ENCODE data around the gene OR10A6.

OR10A6 gene, protein sequence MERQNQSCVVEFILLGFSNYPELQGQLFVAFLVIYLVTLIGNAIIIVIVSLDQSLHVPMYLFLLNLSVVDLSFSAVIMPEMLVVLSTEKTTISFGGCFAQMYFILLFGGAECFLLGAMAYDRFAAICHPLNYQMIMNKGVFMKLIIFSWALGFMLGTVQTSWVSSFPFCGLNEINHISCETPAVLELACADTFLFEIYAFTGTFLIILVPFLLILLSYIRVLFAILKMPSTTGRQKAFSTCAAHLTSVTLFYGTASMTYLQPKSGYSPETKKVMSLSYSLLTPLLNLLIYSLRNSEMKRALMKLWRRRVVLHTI

DNA sequence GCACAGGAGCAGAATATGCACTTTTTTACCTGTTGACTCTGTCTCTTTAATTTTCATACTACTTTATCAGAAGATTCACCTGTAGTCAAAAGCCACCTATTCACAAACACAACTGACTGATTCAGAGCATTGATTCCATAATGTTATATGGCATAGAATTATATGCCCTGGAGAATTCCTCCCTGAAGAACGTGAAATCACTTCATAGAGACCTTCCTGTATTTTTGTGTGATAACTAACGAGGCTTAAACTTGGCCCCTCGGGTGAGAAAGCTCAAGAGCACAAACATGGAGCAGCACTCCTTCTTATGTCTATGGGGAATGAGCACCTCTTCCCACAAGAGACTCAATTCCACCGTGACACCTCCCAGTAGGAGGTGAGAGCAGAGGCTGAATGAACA lies at the start of gene OR10A6:
Gene OR10A6, minus strand, starts transcription at position 101 of the 400 bp plus-strand sequence. CDS start 2,606 bp downstream, outside the sequence.
- no peak for DNase-seq (ENCODE audit: low read depth)

DNA sequence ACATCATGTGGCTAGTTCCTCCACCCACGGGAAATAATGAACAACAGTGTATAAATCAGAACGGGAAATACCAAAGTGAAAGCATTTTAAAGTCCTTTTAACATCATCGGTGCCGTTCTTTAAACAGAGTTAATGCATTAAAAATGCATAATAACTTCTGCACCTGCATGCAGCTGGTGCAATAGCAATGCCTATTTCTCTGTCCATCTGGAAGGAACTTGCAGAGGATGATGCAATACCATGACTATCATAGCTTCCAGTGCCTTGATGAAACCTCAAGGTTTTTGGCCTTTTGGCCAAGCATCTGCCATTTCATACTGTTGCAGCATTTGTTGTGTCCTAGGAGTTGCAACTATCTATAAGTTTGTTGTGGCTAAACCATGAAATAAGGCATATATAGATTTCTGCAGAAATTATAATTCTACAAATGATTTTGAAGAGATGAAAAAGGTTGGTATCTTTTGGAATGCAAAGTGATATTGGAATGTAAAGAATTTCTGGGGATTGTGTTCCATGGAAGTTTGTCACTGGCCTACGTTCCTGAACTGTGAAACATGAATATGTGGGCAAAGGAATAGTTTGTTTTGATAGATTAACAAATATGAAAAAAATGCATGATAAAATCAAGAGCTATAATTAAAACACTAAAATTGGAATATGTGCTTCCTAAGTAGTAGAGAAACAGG lies 46.3 kb upstream of the OR10A6 start:
- peak; percentile 94 for DNase-seq (ENCODE audit: low read depth)

DNA sequence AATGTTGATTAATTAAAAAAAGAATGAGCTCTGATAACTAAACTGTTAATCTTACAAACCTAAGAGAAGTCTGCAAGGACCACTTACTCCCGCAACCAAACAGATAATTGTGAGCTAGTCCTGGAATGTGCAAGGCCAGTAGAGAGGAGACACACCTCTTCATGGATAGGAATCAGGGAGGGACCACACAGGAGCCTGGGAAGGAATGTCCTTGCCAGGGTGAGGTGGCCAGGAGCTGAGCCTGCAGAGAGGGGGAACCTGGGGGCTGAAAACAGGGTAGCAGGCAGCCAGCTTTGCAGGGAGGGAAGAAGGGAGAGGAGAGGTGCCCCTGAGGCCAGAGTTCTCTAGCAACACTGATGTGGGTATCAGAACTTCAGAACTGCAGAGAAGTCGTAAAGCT lies 43.6 kb upstream of the OR10A6 start:
- no peak for DNase-seq (ENCODE audit: low read depth)

DNA sequence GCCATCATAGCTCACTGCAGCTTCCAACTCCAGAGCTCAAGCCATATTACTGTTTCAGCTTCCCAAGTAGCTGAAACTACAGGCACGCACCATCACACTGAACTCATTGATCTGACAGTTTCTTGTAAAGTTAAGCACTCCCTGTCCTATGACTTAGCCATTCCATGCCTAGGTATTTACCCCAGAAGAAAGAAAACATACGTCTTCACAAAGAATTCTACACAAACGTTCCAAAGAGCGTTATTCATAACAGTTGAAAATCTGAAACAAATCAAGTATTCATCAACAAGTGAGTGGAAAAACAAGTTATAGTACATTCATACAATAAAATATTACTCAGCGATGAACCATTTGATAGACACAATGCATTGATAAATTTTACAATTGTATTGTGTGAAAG lies 41.9 kb upstream of the OR10A6 start:
- DNase-seq (ENCODE audit: low read depth) = peak; percentile 14

DNA sequence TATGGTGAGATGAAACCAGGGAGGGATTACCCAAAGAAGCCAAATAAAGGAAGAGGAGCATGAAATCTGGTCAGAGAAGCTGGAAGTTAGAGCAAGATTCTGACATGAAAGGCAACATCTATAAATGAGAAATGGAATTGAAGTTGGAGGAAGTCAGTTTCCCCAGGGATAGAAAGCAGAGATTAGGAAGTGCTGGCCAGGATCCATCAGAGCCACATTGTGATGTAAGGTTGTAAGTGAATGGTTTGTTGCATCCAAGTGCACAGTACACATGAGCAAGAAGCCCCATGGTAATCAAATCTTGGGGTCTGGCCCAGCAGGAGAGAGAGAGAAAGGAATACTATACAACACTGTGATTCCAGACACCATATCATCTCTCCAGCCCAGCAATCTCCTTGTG lies 40.8 kb upstream of the OR10A6 start:
- no peak for DNase-seq (ENCODE audit: low read depth)

DNA sequence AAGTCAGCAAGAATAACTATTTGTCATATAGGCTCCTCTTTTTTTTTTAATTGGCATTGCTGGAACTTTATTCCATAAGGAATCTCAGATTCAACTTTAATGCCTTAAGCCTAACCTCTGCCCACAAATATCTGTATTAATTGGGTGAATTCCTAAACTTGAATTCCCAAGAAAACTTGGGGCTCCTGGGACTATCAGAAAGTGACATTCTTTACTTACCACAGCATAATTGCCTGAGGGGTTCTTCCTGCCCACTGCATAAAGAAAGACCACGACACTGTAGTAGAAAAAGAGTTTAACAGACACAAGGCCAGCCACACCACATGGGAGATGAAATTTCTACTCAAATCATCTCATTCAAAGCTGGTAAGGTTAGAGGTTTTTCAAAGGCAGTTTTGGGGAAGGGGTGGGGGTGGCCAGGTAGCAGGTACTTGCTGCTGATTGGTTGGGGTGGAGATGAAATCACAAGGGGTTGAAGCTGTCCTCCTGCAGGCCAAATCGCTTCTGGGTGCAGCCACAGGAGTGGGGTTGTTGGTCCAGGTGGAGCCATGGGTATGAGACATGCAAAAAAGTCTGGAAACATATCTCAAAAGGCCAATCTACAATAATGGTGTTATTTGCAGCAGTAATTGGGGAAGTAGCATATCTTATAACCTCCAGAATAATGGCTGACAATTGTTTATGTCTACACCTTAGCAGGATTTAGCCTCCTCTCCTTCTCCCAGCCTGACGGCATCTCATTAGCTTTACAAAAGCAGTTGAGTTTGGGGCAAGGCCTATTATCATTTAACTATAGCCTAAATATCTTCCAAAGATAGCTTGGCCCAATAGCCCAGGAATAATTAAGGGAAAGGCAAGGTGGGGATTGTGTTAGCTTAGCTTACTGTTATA lies 38.9 kb upstream of the OR10A6 start:
- no peak for DNase-seq (ENCODE audit: low read depth)

DNA sequence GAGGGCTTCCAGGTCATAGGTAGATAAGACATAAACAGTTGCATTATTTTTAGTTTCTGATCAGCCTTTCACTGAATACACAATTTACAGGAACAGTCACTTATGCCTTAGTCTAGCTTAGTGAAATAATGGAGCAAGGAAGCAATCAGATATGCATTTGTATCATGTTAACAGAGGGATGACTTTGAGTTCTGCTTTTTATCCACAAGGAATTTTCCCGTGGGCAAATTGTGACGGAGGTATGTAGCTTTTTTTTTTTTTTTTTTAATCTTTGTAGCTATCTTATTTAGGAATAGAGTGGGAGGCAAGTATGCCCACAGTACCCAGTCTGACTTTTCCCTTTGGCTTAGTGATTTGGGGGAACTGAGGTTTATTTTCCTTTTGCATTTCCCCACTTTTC lies 37.6 kb upstream of the OR10A6 start:
- DNase-seq (ENCODE audit: low read depth) = no peak

DNA sequence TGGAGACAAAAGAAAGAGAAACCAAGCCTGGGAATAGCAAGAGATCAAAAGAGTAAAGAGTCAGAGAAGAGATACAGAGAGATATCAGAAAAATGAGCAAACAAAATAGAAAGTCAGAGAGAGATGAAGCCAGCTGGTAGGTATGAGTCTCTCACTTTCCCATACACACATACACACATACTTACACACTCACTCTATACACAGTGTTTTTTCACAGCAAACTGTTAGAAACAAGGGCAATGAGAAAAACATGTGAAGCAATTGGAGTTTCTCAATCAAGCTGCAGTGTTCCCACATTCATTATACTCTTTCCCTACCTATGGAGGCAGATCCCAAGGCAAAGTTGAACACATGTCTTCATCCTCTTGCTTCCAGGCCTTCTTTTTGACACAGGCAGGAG lies 36.8 kb upstream of the OR10A6 start:
- DNase-seq (ENCODE audit: low read depth) = peak; percentile 14

DNA sequence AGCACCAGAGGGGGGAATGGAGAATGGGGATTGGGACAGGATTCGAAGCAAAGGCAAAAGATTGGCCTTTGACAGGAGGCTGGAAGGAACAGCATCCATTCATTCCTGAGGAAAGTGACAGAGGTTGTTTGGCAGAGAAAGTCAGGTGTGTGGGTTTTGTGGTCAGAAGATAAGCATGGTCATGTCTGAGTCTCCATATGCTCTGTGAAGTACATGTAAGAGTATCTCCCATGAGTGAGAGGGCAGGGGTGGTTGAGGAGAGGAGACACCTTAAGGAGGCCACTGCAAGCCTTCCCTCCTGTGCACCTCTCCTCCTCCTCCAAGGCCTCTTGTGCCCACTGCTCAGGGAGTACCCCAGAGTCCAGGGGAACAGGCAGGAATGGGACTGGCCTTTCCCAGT lies 36.0 kb upstream of the OR10A6 start:
- DNase-seq (ENCODE audit: low read depth) = peak; percentile 6

DNA sequence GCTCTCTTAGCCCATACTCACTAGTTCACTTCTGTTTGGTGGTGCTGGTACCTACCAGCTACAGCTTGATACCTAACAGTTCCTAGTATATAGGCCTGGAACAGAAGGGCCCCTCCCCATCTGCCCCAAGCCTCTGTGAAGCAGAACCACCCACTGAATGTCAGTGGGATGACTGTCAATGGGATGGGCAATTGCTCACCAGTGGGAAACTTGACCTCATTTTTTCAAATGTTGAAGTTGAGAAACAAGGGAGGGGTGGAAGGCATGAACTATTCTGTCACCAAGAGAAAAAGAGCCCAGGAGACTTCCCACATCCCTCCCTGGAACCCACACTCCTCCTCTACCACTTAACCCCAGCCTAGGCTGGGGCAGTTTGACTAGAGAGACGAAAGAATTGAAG lies 34.3 kb upstream of the OR10A6 start, which contains the start of gene NLRP10:
Gene NLRP10, minus strand, starts transcription at position 62 of the 400 bp plus-strand sequence. CDS start 1,952 bp downstream, outside the sequence.
- peak; percentile 55 for DNase-seq (ENCODE audit: low read depth)

DNA sequence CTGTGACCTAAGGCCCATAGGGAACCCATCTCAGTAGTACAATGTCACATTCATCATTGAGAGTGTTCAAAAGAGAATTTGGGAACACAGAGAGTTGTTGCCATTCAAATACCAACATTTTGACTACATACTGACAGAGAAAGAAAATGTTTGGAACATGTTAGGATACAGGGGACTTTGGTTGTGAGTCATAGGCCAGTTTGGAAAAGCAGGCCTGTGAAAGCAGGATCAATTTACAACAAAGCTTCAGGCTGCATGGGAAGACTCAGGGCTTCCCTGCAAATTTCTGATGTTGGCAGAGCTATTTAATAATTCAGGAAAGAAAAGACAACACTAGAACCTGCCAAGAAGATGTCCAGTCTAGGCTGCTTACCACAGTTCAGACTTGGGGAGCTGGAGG lies 33.8 kb upstream of the OR10A6 start:
- peak; percentile 34 for DNase-seq (ENCODE audit: low read depth)

DNA sequence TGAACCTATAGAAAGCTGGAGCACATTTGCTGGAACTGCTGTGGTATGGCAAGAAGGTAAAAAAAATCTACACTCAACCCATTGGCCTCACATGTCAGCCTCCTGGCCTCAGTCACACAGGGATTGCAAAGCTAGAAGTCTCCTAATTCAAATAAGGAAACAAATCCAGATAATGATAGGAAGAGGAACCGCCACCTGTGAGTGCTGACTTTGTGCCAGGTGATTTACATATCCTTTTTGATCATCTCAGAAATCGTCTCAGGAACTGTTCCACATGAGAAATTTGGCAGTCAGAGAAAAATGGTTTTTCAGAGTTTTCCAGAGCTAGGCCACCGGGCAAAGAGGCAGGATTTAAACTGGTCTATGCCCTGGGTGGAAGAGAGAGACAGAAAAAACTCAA lies 33.2 kb upstream of the OR10A6 start:
- no peak for DNase-seq (ENCODE audit: low read depth)

DNA sequence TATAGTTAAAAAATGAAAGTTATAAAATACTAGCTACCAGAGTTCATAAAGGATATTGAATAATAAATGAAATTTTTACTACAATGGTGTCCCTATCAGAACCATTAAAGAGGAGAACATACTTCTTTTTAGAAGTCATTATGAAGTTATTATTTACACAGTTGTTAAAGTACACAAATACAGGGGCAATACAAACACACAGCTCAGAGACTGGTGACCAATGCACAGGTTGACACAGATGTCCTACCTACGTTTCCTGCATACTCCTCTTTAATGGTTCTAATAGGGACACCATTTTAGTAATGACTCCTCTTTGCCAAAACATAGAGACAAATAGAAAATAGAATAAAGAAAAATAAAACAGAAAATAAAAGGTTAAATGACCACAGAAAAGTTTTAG lies 24.1 kb upstream of the OR10A6 start:
- no peak for DNase-seq (ENCODE audit: low read depth)

DNA sequence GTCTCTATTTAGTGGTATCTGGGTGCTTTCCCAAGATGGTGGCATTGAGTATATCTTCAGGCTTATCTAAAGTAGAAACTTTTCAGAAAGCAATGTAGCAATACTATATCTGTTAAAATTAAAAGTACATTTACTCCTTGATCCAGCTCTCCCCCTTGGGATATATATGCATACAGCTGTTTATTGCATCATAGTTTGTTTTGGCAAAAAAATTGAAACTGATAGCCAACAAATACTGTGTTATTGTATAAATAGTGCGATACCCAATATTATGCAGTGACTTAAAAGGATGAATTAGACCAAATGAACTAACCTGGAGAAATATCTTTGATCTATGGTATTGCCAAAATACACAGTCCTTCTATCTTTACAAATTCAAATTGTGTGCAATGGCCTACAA lies 18.9 kb upstream of the OR10A6 start:
- DNase-seq (ENCODE audit: low read depth) = no peak

DNA sequence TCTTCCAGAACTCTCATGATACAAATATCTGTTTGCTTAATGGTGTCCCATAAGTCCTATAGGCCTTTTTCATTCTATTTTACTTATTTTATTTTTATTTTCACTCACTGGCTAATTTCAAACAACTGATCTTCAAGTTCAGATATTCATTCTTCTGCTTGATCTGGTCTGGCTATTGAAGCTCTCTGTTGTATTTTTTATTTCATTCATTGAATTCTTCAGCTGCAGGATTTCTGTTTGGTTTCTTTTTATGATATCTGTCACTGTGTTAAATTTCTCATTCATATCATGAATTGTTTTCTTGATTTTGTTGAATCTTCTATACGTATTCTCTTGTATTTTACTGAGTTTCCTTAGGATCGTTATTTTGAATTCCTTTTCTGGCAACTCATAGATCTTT lies 13.1 kb upstream of the OR10A6 start:
- no peak for DNase-seq (ENCODE audit: low read depth)

DNA sequence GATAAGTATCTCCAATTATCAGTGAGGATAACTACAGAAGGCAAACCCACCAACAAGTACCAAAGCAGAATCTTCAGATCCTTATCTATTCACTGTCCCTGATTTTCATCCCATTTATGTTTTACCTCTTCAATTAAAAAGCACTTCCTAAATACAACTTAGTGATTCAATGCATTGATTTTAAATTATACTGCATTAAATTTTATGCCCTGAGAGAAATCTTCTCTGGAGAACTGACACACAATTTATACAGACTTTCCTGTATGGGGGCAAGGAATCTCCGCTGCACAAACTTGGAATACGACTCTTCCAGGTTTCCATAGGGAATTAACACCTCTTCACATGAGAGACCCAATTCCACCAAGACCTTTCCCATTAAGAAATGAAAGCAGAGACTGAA lies 10.5 kb upstream of the OR10A6 start, which contains the start of gene OR10A3:
Gene OR10A3, minus strand, starts transcription at position 101 of the 400 bp plus-strand sequence. CDS start 2,188 bp downstream, outside the sequence.
- no peak for DNase-seq (ENCODE audit: low read depth)

DNA sequence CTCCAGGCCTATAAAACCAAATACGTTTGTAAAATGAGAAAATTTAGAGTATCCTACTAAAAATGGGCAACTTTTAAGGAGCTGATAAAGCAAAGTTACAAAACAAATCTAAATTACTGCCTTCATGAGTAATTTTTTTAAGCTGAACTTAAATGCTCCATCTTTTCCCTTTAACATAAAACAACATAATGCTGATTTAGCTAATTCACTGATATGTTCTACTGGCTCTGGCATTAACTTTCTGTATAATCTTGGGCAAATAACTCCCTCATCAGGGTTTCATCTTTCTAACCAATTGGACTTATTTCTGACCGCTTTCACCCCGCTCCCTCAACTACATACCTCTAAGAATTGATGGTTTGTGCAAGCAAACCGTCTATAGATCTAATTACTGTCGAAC lies 10.1 kb upstream of the OR10A6 start:
- no peak for DNase-seq (ENCODE audit: low read depth)

DNA sequence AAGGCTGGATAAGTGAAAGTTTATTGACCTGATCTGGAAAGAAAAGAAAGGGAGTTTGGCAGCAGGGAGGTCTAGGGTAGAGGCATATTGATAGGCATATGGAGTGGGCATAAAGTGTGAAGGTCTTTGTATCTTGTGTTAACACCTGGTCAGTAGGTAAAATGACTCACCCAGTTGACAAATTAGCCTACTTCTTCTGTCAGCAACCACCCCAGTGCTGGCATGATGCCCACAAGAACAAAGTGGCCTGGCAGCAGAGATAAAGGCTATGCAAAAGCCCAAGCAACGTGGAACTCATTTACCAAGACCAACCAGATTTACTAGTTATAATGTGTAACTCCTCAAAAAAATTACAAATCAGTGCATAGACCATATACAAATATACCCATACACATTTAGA lies 5.5 kb upstream of the OR10A6 start:
- no peak for DNase-seq (ENCODE audit: low read depth)

DNA sequence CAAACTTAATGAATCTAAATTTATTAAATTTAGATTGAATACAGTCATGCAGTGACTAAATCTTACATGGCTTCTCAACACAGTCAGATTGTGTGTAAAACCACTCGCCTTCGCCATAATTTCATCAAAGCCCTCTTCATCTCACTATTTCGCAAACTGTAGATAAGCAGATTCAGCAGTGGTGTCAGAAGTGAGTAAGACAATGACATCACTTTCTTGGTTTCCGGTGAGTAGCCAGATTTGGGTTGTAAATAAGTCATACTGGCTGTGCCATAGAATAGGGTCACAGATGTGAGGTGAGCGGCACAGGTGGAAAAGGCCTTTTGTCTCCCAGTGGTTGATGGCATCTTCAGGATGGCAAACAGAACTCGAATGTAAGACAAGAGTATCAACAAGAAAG lies 3.4 kb downstream of the OR10A6 start:
- DNase-seq (ENCODE audit: low read depth) = peak; percentile 43

DNA sequence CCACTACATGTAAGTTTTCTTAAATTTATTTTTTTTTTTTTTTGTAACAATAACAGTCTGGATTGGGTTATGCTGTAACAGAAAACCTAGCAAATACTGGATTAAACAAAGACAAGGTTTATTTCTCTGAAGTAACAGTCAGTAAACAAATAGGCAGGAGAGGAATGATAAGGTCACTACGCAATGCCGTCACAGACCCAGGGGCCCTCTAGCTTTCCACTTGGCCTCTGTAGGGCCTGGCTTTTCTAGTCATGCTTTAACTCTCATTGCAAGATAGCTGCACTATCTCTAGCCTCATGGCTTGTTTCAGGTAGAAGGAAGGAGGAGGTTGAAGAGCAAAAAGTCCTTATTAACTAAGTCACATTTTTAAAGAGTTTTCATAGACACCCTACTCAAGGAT lies 6.5 kb downstream of the OR10A6 start:
- peak; percentile 24 for DNase-seq (ENCODE audit: low read depth)

DNA sequence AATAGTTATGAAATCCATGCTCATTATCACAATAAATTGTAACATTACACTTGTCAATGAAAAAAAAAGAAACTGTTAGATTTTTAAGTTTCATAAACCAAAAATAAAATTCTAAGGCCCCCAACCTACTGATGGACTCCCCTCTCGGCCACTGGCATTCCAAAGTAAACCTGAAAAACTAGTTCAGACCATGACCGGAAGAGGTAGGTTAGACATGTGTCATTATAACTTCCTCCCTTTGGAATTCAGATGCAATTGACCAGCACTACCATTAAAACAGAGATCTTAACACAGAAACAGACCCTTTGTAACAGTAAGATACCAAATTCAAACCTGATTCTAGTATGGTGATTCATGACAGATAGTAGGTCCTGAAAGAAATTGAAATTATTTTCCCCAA lies 12.9 kb downstream of the OR10A6 start:
- no peak for DNase-seq (ENCODE audit: low read depth)

DNA sequence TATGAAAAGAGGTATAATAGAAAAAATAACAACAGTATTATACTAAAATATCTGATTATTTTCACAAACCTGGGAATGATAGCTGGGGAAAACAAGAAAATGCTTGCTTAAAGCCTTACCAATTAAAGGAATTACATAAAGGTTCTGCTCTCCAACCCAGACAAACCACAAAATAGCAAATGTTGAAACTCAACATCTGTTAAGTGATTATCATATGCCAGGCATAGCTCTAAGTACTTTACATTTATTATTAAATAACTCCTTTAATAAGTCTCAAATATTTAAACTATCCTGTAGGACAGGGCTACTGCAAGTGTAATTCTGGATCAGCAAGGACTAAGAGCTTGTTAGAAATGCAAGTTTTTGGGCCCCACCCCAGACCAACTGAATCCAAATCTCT lies 20.1 kb downstream of the OR10A6 start:
- no peak for DNase-seq (ENCODE audit: low read depth)
